HG03520 (cell line): Measurements from ENCODE around the gene PARD6G.

Experiments
- ATAC-seq: cut with Tn5 transposase; IDR thresholded peaks from one replicate; pipeline ENCODE4 v1.9.1; 2021; ENCODE audit warnings: mild to moderate bottlenecking, moderate library complexity; ENCODE audit not compliant: unreplicated experiment

PARD6G gene

GRCh38 chr18:80213182-80213581, 34.1 kb downstream of the PARD6G start:
- ATAC-seq, result peak; percentile 66

- peak; percentile 67 for ATAC-seq
Measured at GRCh38 chr18:80210312-80211083, 36.8 kb downstream of the PARD6G start.

- ATAC-seq, result no peak
Measured at GRCh38 chr18:80208620-80209019, 38.7 kb downstream of the PARD6G start.

- no peak for ATAC-seq
Measured at GRCh38 chr18:80205294-80205693, 42.0 kb downstream of the PARD6G start.

- ATAC-seq, result no peak
Measured at GRCh38 chr18:80204142-80204541, 43.2 kb downstream of the PARD6G start.

- ATAC-seq, result no peak
Measured at GRCh38 chr18:80203249-80203648, 44.1 kb downstream of the PARD6G start.

GRCh38 chr18:80202264-80202998, 44.9 kb downstream of the PARD6G start:
- peak; percentile 95 for ATAC-seq

GRCh38 chr18:80201739-80202138, 45.6 kb downstream of the PARD6G start:
- ATAC-seq, result peak; percentile 7

- ATAC-seq, result no peak
Measured at GRCh38 chr18:80200932-80201672, 46.2 kb downstream of the PARD6G start.

GRCh38 chr18:80200171-80200931, 47.0 kb downstream of the PARD6G start:
- no peak for ATAC-seq

GRCh38 chr18:80198994-80199748, 48.1 kb downstream of the PARD6G start:
- ATAC-seq, result no peak

GRCh38 chr18:80198391-80198790, 48.9 kb downstream of the PARD6G start:
- no peak for ATAC-seq

GRCh38 chr18:80197528-80197927, 49.8 kb downstream of the PARD6G start:
- ATAC-seq, result no peak

GRCh38 chr18:80196528-80197320, 50.6 kb downstream of the PARD6G start:
- no peak for ATAC-seq

GRCh38 chr18:80194874-80195570, 52.3 kb downstream of the PARD6G start:
- no peak for ATAC-seq

GRCh38 chr18:80193701-80194100, 53.6 kb downstream of the PARD6G start:
- no peak for ATAC-seq

- ATAC-seq, result no peak
Measured at GRCh38 chr18:80192653-80193385, 54.5 kb downstream of the PARD6G start.
